Stimulated activated CD4-positive, alpha-beta T cell treated with anti-CD3 and anti-CD28 coated beads, TNF-alpha, amount 100 ng/mL, for 48 hours (primary cell): ENCODE data around the gene AP1B1.

ENCODE experiments used
- DNase-seq, 3 donors: peaks; one replicate each; pipeline ENCODE4 v3.0.0-alpha.2; 2020; ENCODE audit warnings: low read depth in 3 of 3

AP1B1 gene

DNA sequence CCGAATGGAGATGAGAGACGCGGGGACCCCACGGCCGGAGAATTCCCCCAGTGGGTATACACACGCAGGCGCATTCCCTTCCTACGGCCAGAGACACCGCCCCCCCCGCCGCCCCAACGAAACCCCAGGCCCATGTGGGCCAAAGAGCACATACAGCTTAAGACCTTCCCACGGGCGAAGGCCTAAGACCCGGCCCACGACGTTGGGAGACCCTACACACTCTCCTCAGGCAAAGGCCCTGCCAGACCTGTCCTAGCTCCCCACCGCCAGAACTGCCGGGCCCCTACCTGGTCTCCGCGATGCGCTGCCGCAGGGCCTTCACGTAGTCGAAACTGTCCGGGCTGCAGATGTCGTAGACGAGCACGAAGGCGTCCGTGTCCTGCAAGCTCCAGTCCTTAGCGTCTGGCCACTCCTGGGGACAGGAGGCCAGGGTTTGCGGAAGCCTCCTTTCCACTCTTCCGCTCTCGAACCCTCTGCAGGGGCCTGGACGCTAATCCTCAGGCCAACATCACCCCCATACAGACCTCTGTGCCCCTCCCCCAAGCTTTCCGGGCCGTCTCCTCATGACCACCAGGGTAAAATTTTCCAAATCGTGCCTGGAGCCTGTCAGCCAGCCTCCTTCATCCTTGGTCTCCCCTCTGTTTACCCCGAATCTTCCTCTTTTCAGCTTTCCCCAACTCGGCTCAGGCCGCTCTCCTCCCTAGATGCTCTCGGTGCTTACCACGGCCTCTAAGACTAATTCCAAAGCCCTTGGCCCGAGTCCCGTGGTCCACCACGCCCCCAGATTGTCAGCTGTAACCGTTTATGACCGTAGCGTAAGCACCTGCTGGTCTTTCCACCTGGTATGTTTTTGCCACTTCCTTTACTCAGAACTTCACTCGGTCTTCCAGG is 74.5 kb downstream of the AP1B1 start:
- no peak for DNase-seq

- DNase-seq = no peak
Measured at GRCh38 chr22:29313126-29313575, 75.2 kb downstream of the AP1B1 start.

DNA sequence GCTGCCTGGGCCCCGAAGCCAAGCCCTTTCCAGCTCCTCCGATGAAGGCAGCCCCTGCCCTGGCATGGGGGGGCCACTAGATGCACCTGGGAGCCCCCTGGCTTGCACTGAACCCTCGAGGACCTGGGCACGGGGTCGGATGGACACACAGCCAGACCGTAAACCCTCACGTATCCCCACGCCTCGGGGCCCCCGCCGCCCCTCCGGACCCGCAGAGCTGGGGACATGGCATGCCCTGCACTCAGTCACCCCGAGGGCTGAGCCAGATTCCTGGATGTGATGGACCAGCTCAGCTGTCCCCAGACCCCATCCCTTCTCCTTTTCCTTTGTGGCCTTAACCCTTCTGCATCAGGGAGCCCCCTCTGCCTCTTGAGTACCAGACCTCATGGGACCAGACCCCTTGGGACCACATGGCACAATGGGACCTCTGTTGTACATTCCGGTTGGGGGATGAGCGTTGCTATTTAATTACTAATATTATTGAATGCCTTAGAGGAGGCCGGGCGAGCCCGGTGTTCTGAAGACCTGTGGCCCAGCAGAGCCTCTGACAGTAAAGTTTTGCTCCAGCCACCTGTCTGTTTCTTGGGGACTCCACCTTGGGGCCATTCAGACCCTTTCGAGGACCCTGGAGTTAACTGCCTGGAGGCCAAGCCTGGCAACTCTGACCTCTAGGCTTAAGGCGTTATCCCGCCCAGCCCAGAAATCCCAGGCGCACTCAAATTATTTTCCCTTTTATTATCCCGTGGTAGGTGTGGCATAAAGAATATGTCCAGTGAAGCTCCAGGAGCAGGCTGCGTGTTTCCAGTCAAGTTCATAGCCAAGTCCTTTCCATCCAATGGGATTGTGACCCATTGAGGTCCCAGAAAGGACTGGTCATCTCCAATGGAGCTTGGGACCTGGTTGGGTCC is 75.9 kb downstream of the AP1B1 start:
- no peak for DNase-seq

GRCh38 chr22:29311464-29312217 is 76.7 kb downstream of the AP1B1 start:
- no peak for DNase-seq

- peak; percentile 48 to 63 (median 61) for DNase-seq
Measured at GRCh38 chr22:29310863-29311339, 77.5 kb downstream of the AP1B1 start.

DNA sequence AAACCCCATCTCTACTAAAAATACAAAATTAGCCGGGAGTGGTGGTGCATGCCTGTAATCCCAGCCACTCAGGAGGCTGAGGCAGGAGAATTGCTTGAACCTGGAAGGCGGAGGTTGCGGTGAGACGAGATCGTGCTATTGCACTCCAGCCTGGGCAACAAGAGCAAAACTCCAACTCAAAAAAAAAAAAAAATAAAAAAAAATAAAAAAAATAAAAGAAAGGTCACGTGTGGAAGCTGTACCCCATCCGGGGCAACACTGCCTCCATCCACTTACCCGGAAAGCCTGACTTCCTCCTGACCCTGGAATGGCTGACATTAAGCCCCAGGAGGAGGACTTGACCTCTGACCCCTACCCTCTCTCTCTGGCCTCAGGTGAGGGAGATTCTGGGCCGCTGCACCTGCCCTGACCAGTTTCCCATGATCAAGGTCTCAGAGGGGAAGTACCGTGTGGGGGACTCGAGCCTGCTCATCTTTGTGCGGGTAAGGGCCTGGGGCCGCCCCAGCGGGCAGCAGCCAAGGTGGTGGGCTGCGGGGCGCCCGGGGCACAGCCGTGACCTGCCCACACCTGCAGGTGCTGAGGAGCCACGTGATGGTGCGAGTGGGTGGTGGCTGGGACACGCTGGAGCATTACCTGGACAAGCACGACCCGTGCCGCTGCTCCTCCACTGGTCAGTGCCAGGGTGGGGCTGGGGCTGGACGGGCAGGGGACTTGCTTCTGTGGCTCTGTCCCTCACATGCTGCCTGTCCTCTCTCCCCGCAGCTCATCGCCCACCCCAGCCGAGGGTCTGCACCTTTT is 78.1 kb downstream of the AP1B1 start:
- DNase-seq = no peak

DNA sequence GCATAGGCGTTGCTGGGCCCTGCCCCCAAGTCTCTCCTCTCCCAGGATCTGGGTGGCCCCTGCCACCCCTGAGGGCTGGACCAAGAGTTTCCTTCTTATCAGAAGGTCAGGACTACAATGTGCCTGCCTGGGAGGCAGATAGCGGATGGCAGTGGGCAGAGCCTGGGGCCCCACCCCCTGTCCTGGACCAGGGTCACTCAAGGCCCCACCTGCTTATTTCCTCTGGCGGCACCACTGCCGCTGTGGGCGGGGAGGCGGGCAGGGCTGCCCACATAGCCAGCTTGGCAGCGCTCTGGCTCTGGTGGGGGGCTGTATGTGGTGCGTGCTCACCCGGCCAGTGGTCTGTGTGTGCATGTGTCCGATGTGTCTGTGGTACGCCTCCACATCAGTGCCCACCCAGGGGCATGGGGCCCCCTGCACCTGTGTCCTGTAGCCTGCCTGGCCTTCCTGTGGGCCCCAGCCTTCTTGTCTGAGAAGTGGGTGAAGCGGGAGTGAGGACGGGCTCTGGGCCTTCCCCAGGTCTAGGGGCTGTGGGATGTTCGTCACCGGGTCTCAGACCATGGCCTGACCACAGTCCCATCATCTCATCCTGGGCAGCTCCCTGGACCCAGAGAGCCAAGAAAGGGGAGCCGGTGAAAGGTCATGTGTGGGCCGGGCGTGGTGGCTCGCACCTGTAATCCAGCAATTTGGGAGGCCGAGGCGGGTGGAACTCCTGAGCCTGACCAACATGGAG is 78.9 kb downstream of the AP1B1 start:
- no peak for DNase-seq

GRCh38 chr22:29308791-29309262 is 79.5 kb downstream of the AP1B1 start:
- no peak for DNase-seq

DNA sequence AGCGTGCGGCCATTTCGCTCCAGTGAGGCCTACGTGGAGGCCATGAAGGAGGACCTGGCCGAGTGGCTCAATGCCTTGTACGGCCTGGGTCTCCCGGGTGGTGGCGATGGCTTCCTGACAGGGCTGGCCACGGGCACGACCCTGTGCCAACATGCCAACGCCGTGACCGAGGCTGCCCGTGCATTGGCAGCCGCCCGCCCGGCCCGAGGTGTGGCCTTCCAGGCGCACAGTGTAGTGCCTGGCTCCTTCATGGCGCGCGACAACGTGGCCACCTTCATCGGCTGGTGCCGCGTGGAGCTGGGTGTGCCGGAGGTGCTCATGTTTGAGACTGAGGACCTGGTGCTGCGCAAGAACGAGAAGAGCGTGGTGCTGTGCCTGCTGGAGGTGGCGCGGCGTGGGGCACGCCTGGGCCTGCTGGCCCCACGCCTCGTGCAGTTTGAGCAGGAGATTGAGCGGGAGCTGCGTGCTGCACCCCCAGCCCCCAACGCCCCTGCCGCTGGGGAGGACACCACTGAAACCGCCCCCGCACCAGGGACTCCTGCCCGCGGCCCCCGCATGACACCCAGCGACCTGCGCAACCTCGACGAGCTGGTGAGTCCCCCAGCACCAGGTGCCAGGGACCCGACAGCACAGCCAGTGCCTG is 80.1 kb downstream of the AP1B1 start:
- no peak for DNase-seq

- DNase-seq = no peak
Measured at GRCh38 chr22:29307596-29308147, 80.7 kb downstream of the AP1B1 start.

- no peak for DNase-seq
Measured at GRCh38 chr22:29306835-29307595, 81.4 kb downstream of the AP1B1 start.

DNA sequence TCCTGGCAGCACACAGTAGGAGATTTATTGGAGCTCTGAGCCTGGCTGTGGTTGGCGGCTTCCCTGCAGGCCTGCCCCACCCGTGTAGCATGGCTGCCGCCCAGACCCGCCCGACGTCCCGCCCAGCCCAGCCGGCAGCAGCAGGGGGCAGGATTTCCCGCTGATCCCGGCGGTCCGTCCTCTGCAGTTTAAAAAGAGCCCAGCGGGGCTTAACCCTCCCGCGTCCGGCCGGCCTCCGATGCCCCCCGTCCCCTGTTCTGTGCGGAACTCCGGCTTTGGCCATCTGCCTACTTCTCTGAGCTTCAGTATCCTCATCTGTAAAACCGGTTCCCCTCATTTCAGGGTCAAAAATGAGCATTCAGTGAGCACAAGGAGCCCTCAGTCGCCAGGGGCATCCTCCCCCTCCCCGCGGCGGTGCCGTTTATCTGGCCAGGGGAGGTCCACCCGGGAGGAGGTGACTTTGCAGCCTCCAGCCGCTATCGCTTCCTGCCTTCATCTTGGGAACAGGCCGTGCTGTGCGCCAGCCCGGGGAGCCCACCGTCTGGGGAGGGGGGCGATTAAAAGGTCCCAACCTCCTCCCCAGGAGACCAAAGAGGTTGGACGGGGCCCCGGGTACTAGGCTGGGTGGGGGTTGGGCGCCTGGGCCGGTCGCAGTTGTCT is 82.1 kb downstream of the AP1B1 start, which contains the start of gene GAS2L1:
TSS of gene GAS2L1 (plus strand) at position 476 of the 660 bp plus-strand sequence. CDS start 1,456 bp downstream, outside the sequence.
- no peak for DNase-seq

- no peak for DNase-seq
Measured at GRCh38 chr22:29305836-29306174, 82.6 kb downstream of the AP1B1 start.

DNA sequence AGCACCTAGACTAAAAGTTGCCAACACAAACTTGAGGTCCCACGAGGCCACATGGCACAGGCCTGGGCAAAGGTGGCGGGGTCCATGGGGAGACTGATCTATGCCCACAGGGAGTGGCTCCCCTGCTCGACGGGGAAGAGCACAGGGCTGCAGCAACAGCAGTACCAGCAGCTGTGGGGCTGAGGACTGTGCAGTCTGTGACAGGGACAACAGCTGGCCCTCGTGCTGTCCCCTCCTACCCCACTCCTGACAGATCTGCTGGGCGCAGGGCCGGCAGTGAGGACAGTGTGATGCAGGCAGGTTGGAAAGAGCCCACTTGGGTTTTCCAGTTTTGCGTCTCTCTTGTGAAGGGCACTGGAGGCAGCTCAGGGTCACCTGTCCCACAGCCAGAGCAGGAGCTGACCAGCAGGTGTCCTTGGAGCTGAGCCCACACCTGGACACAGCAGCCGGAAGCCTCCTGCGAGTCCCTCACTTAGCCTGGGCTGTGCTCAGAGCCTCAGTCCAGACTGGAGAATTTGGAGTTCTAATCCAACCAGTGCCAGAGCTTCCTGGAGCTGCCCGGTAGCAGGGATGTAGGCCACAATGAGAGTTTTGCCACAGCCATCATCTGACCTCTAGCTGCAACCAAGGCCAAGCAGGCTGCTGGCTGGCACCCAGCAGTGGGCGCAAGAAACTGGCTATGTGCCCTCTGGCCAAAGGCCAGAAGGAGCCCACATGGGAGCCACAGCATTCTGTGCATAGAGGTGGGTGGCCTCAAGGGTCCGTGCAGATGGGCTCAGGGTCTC is 85.5 kb downstream of the AP1B1 start:
- DNase-seq = no peak

- DNase-seq = no peak
Measured at GRCh38 chr22:29302402-29302680, 86.0 kb downstream of the AP1B1 start.

DNA sequence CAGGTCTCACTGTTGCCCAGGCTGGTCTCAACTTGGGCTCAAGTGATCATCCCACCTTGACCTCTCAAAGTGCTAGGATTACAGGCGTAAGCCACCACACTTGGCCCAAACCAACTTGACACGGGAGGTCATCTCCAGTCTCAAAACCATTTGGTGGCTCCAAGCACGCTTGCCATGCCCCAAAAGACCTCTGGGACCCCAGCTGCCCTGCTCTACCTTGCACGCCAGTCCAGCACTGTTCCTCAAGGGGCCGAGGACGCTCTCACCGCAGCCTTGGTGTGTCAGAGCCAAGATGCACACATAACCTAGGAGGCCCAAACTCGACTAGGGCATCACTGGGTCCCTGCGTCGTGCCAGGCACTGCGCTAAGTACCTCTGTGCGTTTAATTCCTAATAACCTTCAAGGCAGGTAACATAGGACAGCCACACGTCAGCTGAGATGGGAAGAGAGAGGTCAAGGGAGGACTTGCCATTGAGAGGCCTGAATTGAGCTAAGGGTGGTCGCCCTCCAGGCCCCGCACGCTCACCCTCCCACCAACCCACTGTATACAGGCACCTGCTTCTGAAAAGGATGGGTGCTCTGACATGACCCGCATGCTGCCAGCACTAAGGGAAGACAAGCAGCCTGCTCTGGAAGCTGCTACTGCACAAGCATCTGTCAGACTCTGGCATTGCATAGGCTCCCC is 86.5 kb downstream of the AP1B1 start:
- no peak for DNase-seq
